ENCODE data around the gene PLAAT5.

Gene PLAAT5

GRCh38 chr11:63516109-63516508, 25.1 kb upstream of the PLAAT5 start:
- DNase-seq = no peak
- Histone ChIP-seq H2AK5ac (ENCODE audit: low read length, severe bottlenecking) (no peak overlapping the region), H3K23ac (ENCODE audit: low read length in 2 of 2) (no peak overlapping the region), H2BK120ac (ENCODE audit: low read depth, low read length) (no peak overlapping the region), H3K4me3 (ENCODE audit: insufficient read depth in 1 of 2, low read depth in 1 of 2, low read length in 2 of 2) (no peak overlapping the region), H3K9me3 (ENCODE audit: control insufficient read depth, low read length) (no peaks in the 10 kb centered on the region), H3K27me3 (ENCODE audit: control insufficient read depth in 1 of 2, insufficient read depth in 1 of 2, low read length in 2 of 2) (no peaks in the 10 kb centered on the region), H2BK12ac (ENCODE audit: low read length in 2 of 2) (no peak overlapping the region), H4K91ac (ENCODE audit: low read length) (no peak overlapping the region), H3K79me1 (replicated peaks; ENCODE audit: low read length, poor library complexity, severe bottlenecking) (no peaks in the 10 kb centered on the region), H4K8ac (ENCODE audit: low read length) (no peak overlapping the region), H2AFZ (ENCODE audit: low read depth, low read length) (no peak overlapping the region), H3K4me1 (ENCODE audit: control insufficient read depth, insufficient read depth, low read depth, low read length) (peaks cover 7% of the 10 kb centered on the region), H3K36me3 (ENCODE audit: control insufficient read depth in 1 of 2, insufficient read depth in 2 of 2, low read depth in 1 of 2, low read length in 2 of 2) (no peaks in the 10 kb centered on the region), H2BK15ac (ENCODE audit: low read depth, poor library complexity, severe bottlenecking) (no peak overlapping the region), H3K18ac (ENCODE audit: low read depth in 1 of 2, low read length in 2 of 2) (no peak overlapping the region), H3K4me2 (ENCODE audit: low read length, poor library complexity, severe bottlenecking) (no peak overlapping the region), H3K27ac (ENCODE audit: low read length, poor library complexity, severe bottlenecking) (no peak overlapping the region), H2BK5ac (ENCODE audit: low read depth, low read length, poor library complexity, severe bottlenecking) (no peak overlapping the region), H3K9ac (ENCODE audit: low read length) (no peak overlapping the region), H3K14ac (ENCODE audit: low read length in 2 of 2) (no peak overlapping the region), H3K4ac (ENCODE audit: low read depth in 1 of 2, low read length in 2 of 2) (no peak overlapping the region)
- WGBS = 90% methylated on average over 6 of the region's 6 CpGs

GRCh38 chr11:63512816-63513215, 21.8 kb upstream of the PLAAT5 start:
- no peaks in the 10 kb centered on the region for H3K27me3 ChIP-seq (ENCODE audit: control insufficient read depth in 1 of 2, insufficient read depth in 1 of 2, low read length in 2 of 2)
- H3K27ac ChIP-seq (ENCODE audit: low read length, poor library complexity, severe bottlenecking) = no peak overlapping the region
- no peak overlapping the region for H4K8ac ChIP-seq (ENCODE audit: low read length)
- peaks cover 16% of the 10 kb centered on the region for H3K4me1 ChIP-seq (ENCODE audit: control insufficient read depth, insufficient read depth, low read depth, low read length)
- no peaks in the 10 kb centered on the region for H3K36me3 ChIP-seq (ENCODE audit: control insufficient read depth in 1 of 2, insufficient read depth in 2 of 2, low read depth in 1 of 2, low read length in 2 of 2)
- H3K4ac ChIP-seq (ENCODE audit: low read depth in 1 of 2, low read length in 2 of 2) = no peak overlapping the region
- no peak overlapping the region for H3K4me3 ChIP-seq (ENCODE audit: insufficient read depth in 1 of 2, low read depth in 1 of 2, low read length in 2 of 2)
- no peak overlapping the region for H2BK120ac ChIP-seq (ENCODE audit: low read depth, low read length)
- no peaks in the 10 kb centered on the region for H3K9me3 ChIP-seq (ENCODE audit: control insufficient read depth, low read length)
- H2BK15ac ChIP-seq (ENCODE audit: low read depth, poor library complexity, severe bottlenecking) = no peak overlapping the region
- no peak overlapping the region for H3K4me2 ChIP-seq (ENCODE audit: low read length, poor library complexity, severe bottlenecking)
- H3K79me1 ChIP-seq (replicated peaks; ENCODE audit: low read length, poor library complexity, severe bottlenecking) = no peaks in the 10 kb centered on the region
- no peak overlapping the region for H2BK5ac ChIP-seq (ENCODE audit: low read depth, low read length, poor library complexity, severe bottlenecking)
- 93% methylated on average over 7 of the region's 7 CpGs for WGBS
- no peak overlapping the region for H3K23ac ChIP-seq (ENCODE audit: low read length in 2 of 2)
- H2AK5ac ChIP-seq (ENCODE audit: low read length, severe bottlenecking) = no peak overlapping the region
- H4K91ac ChIP-seq (ENCODE audit: low read length) = no peak overlapping the region
- no peak overlapping the region for H2AFZ ChIP-seq (ENCODE audit: low read depth, low read length)
- no peak overlapping the region for H3K18ac ChIP-seq (ENCODE audit: low read depth in 1 of 2, low read length in 2 of 2)
- H2BK12ac ChIP-seq (ENCODE audit: low read length in 2 of 2) = no peak overlapping the region
- no peak overlapping the region for H3K9ac ChIP-seq (ENCODE audit: low read length)
- no peak for DNase-seq
- H3K14ac ChIP-seq (ENCODE audit: low read length in 2 of 2) = no peak overlapping the region

DNA sequence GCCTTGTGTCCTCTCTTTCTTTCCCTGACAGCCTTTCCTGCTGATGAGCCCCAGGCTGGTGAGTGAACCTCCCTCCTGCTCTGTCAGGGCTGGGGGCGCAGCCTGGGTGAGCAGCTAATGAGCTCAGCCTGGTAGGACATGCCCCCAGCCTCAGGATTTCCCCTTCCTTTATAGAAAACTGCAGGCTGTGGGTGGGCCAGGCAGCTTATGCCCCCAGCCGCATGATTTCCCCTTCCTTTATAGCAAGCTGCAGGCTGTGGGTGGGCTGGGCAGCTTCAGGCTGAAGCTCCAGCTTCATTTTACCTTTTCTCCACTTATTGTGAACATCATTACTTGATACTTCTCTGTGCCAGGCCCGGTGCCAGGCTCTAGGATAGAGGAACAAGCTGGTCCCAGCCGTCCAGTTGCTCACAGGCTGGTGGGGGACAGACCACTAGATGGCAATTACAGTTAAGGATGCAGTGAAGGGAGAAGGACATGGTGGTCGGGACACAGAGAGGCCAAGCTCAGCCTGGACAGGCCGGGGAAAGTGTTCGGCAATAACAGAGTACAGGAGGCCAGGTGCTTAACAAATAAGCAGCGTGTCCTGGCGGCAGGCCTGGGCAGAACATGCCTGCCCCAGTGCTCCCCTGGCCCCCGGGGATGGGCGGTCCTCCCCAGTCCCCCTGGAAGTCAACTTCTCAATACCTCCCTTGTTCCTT, 20.2 kb upstream of the PLAAT5 start:
- peak overlapping the region in 1 of 2 experiments; percentile 14 for H3K4me3 ChIP-seq (ENCODE audit: insufficient read depth in 1 of 2, low read depth in 1 of 2, low read length in 2 of 2)
- H2AFZ ChIP-seq (ENCODE audit: low read depth, low read length) = no peak overlapping the region
- H3K9ac ChIP-seq (ENCODE audit: low read length) = peak overlapping the region; percentile 39
- no peak overlapping the region for H2BK12ac ChIP-seq (ENCODE audit: low read length in 2 of 2)
- no peak overlapping the region for H2AK5ac ChIP-seq (ENCODE audit: low read length, severe bottlenecking)
- H3K4me2 ChIP-seq (ENCODE audit: low read length, poor library complexity, severe bottlenecking) = no peak overlapping the region
- H3K79me1 ChIP-seq (replicated peaks; ENCODE audit: low read length, poor library complexity, severe bottlenecking) = no peaks in the 10 kb centered on the region
- no peak overlapping the region for H3K27ac ChIP-seq (ENCODE audit: low read length, poor library complexity, severe bottlenecking)
- no peak overlapping the region for H2BK15ac ChIP-seq (ENCODE audit: low read depth, poor library complexity, severe bottlenecking)
- no peaks in the 10 kb centered on the region for H3K36me3 ChIP-seq (ENCODE audit: control insufficient read depth in 1 of 2, insufficient read depth in 2 of 2, low read depth in 1 of 2, low read length in 2 of 2)
- H3K4ac ChIP-seq (ENCODE audit: low read depth in 1 of 2, low read length in 2 of 2) = no peak overlapping the region
- no peak overlapping the region for H4K91ac ChIP-seq (ENCODE audit: low read length)
- no peak overlapping the region for H3K23ac ChIP-seq (ENCODE audit: low read length in 2 of 2)
- no peak overlapping the region for H2BK120ac ChIP-seq (ENCODE audit: low read depth, low read length)
- no peak overlapping the region for H3K14ac ChIP-seq (ENCODE audit: low read length in 2 of 2)
- H3K4me1 ChIP-seq (ENCODE audit: control insufficient read depth, insufficient read depth, low read depth, low read length) = peaks cover 24% of the 10 kb centered on the region
- H3K9me3 ChIP-seq (ENCODE audit: control insufficient read depth, low read length) = no peaks in the 10 kb centered on the region
- no peak overlapping the region for H3K18ac ChIP-seq (ENCODE audit: low read depth in 1 of 2, low read length in 2 of 2)
- WGBS = 80% methylated on average over 11 of the region's 11 CpGs
- no peak for DNase-seq
- no peak overlapping the region for H4K8ac ChIP-seq (ENCODE audit: low read length)
- H2BK5ac ChIP-seq (ENCODE audit: low read depth, low read length, poor library complexity, severe bottlenecking) = no peak overlapping the region
- no peaks in the 10 kb centered on the region for H3K27me3 ChIP-seq (ENCODE audit: control insufficient read depth in 1 of 2, insufficient read depth in 1 of 2, low read length in 2 of 2)

GRCh38 chr11:63510360-63511047, 19.5 kb upstream of the PLAAT5 start:
- H3K4me1 ChIP-seq (ENCODE audit: control insufficient read depth, insufficient read depth, low read depth, low read length) = peaks cover 31% of the 10 kb centered on the region
- H4K91ac ChIP-seq (ENCODE audit: low read length) = no peak overlapping the region
- peak overlapping the region; percentile 51 for H3K9ac ChIP-seq (ENCODE audit: low read length)
- H4K8ac ChIP-seq (ENCODE audit: low read length) = no peak overlapping the region
- no peak overlapping the region for H3K4me2 ChIP-seq (ENCODE audit: low read length, poor library complexity, severe bottlenecking)
- H3K36me3 ChIP-seq (ENCODE audit: control insufficient read depth in 1 of 2, insufficient read depth in 2 of 2, low read depth in 1 of 2, low read length in 2 of 2) = no peaks in the 10 kb centered on the region
- H3K27me3 ChIP-seq (ENCODE audit: control insufficient read depth in 1 of 2, insufficient read depth in 1 of 2, low read length in 2 of 2) = no peaks in the 10 kb centered on the region
- peak overlapping the region in 1 of 2 experiments; percentile 13 for H3K4me3 ChIP-seq (ENCODE audit: insufficient read depth in 1 of 2, low read depth in 1 of 2, low read length in 2 of 2)
- no peak overlapping the region for H2AFZ ChIP-seq (ENCODE audit: low read depth, low read length)
- no peak overlapping the region for H3K27ac ChIP-seq (ENCODE audit: low read length, poor library complexity, severe bottlenecking)
- H2BK5ac ChIP-seq (ENCODE audit: low read depth, low read length, poor library complexity, severe bottlenecking) = no peak overlapping the region
- H2BK15ac ChIP-seq (ENCODE audit: low read depth, poor library complexity, severe bottlenecking) = no peak overlapping the region
- H3K14ac ChIP-seq (ENCODE audit: low read length in 2 of 2) = no peak overlapping the region
- H3K23ac ChIP-seq (ENCODE audit: low read length in 2 of 2) = no peak overlapping the region
- no peak overlapping the region for H2BK120ac ChIP-seq (ENCODE audit: low read depth, low read length)
- no peak for DNase-seq
- 75% methylated on average over 5 of the region's 7 CpGs for WGBS
- H2BK12ac ChIP-seq (ENCODE audit: low read length in 2 of 2) = no peak overlapping the region
- no peaks in the 10 kb centered on the region for H3K79me1 ChIP-seq (replicated peaks; ENCODE audit: low read length, poor library complexity, severe bottlenecking)
- peak overlapping the region; percentile 43 for H2AK5ac ChIP-seq (ENCODE audit: low read length, severe bottlenecking)
- no peak overlapping the region for H3K4ac ChIP-seq (ENCODE audit: low read depth in 1 of 2, low read length in 2 of 2)
- no peak overlapping the region for H3K18ac ChIP-seq (ENCODE audit: low read depth in 1 of 2, low read length in 2 of 2)
- no peaks in the 10 kb centered on the region for H3K9me3 ChIP-seq (ENCODE audit: control insufficient read depth, low read length)
